Measurements from ENCODE around the gene UNC13A.
A peak's percentile ranks its signal among the peaks of the same experiment; 100 is the strongest.

The UNC13A gene

DNA sequence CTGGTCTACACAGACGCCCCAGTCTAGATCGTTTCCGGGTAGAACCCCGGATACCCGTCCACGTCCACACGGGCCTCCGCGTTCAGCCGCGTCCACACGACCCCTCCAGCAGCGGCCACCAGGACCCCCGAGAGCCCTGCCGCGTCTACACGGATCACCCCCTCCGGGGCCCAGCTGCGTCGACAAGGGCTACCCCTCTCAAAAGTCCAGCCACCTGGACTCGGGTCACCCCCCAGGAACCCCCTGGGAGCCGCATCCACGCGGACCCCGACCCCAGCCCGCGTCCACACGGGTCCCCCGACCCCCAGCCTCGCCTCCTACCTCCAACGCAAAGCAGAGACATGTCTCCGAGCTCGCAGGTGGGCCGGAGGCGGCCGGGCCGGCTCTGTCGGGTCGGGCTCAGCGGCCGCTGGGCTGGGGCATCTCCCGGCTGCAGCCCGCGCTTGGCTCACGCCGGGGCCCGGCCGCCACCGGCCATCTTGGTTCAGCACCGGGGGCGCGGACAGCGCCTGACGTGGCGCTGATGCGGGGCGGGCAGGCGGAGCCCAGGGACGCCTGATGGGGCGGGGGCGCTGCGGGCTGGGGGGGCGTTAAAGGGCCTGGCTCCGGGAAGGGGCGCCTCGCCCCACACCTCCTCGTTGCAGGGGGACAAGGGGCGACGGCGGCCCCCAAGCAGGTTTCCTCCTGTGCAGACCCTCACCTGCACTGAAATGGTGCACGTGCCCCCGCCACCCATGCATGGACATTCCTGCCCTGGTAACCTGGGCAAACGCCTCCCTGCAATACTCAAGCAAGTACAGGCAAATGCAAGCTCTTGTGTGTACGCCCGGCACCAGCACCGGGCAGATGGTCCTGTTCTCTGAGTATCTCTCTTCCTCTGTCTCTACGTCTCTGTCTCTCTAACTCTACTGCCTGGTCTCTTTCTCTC, at the start of gene UNC13A:
Gene UNC13A, minus strand, starts transcription at position 498 of the 928 bp plus-strand sequence. Its CDS starts 155 bp downstream, at position 343.
- peak; percentile 15 for DNase-seq (ENCODE audit: low read depth)

DNA sequence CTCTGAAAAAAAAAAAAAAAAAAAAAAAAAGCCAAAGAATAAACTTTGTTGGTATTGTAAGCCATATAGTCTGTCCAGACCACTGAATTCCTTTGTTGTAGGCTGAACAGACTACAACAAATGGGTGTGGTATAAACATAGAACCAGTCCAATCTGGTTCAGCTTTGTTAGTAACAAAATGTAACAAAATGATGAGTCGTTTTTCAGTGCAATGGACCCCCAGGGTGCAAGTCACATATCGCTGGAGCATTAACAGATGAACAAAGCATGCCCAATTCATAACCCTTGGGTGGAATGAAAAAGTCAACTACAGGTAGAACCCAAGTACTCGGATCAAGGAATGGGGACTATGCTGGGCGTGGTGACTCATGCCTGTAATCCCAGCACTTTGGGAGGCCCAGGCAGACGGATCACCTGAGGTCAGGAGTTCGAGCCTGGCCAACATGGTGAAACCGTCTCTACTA, 49.6 kb upstream of the UNC13A start:
- no peak for DNase-seq (ENCODE audit: low read depth)

DNA sequence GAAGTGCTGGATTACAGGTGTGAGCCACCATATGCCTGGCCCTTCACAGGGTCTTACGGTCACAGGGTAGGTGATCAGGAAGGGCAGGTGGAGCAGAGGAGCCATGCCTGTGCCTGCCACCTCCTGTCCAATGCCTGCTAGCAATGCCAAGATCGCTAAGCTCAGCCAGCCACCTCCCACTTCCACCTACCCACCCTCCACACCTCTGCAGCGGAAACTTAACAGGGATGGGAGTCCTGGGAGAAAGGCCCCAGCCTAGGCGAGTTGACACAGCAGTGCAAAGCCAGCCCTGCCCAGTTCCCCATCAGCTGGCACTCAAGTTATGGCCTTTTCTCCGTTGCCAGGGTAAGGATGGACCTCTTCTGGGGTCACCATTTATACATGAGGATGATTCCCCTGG, 47.3 kb upstream of the UNC13A start:
- DNase-seq (ENCODE audit: low read depth) = no peak

DNA sequence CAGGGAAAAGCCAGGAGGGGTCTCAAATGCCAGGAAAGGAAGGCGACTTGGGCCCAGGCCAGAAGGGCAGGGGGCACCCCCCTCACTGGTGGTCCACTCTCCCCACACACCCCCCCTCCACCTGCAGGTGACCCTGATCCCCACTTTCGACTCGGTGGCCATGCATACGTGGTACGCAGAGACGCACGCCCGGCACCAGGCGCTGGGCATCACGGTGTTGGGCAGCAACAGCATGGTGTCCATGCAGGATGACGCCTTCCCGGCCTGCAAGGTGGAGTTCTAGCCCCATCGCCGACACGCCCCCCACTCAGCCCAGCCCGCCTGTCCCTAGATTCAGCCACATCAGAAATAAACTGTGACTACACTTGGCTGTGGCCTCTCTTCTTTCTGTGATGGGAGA, 46.0 kb upstream of the UNC13A start:
- no peak for DNase-seq (ENCODE audit: low read depth)

DNA sequence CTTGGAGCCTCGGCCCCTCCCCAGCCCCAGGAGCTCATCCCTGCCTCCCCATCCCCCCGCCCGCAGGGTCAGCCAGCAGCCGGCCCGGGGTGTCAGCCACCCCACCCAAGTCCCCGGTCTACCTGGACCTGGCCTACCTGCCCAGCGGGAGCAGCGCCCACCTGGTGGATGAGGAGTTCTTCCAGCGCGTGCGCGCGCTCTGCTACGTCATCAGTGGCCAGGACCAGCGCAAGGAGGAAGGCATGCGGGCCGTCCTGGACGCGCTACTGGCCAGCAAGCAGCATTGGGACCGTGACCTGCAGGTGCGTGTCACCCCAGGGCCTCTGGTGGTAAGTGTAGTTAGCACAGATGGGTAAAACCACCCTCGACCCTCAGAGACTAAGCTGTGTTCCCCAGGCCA, 45.0 kb upstream of the UNC13A start:
- no peak for DNase-seq (ENCODE audit: low read depth)

DNA sequence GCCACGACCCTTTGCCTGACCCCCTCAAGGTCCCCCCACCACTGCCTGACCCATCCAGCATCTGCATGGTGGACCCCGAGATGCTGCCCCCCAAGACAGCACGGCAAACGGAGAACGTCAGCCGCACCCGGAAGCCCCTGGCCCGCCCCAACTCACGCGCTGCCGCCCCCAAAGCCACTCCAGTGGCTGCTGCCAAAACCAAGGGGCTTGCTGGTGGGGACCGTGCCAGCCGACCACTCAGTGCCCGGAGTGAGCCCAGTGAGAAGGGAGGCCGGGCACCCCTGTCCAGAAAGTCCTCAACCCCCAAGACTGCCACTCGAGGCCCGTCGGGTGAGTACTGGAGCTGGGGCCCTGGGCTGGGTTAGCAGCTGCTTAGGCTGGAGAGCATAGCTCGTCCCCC, 39.7 kb upstream of the UNC13A start:
- no peak for DNase-seq (ENCODE audit: low read depth)

DNA sequence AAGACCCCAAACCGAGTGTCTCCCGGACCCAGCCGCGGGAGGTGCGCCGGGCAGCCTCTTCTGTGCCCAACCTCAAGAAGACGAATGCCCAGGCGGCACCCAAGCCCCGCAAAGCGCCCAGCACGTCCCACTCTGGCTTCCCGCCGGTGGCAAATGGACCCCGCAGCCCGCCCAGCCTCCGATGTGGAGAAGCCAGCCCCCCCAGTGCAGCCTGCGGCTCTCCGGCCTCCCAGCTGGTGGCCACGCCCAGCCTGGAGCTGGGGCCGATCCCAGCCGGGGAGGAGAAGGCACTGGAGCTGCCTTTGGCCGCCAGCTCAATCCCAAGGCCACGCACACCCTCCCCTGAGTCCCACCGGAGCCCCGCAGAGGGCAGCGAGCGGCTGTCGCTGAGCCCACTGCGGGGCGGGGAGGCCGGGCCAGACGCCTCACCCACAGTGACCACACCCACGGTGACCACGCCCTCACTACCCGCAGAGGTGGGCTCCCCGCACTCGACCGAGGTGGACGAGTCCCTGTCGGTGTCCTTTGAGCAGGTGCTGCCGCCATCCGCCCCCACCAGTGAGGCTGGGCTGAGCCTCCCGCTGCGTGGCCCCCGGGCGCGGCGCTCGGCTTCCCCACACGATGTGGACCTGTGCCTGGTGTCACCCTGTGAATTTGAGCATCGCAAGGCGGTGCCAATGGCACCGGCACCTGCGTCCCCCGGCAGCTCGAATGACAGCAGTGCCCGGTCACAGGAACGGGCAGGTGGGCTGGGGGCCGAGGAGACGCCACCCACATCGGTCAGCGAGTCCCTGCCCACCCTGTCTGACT, 39.0 kb upstream of the UNC13A start:
- DNase-seq (ENCODE audit: low read depth) = no peak

DNA sequence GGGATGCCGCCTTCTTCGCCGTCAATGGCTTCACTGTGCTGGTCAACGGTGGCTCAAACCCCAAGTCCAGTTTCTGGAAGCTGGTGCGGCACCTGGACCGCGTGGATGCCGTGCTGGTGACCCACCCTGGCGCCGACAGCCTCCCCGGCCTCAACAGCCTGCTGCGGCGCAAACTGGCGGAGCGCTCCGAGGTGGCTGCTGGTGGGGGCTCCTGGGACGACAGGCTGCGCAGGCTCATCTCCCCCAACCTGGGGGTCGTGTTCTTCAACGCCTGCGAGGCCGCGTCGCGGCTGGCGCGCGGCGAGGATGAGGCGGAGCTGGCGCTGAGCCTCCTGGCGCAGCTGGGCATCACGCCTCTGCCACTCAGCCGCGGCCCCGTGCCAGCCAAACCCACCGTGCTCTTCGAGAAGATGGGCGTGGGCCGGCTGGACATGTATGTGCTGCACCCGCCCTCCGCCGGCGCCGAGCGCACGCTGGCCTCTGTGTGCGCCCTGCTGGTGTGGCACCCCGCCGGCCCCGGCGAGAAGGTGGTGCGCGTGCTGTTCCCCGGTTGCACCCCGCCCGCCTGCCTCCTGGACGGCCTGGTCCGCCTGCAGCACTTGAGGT, 38.1 kb upstream of the UNC13A start:
- DNase-seq (ENCODE audit: low read depth) = no peak

DNA sequence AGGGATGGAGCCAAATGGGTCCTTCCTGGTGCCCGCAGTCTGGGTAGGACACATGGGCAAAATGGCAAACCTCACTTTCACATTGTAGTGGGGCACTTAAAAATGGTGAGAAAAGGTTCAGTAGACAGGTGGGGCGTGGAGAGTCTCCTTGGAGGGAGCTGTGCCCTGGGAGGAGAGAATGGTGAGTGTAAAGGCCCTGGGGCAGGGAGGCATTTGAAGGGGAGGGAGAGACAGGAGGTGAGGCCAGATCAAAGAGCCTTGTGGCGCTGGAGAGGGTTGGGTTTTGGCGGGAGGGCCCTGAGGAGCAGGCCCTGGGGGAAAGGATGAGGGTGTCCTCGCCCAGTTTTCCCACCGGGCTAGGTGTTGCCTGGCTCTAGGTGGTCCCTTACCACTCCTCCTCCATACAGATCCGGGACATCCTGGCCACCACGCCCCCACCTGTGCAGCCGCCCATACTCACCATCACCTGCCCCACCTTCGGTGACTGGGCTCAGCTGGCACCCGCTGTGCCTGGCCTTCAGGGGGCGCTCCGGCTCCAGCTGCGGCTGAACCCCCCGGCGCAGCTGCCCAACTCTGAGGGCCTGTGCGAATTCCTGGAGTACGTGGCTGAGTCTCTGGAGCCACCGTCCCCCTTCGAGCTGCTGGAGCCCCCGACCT, 37.4 kb upstream of the UNC13A start:
- no peak for DNase-seq (ENCODE audit: low read depth)

DNA sequence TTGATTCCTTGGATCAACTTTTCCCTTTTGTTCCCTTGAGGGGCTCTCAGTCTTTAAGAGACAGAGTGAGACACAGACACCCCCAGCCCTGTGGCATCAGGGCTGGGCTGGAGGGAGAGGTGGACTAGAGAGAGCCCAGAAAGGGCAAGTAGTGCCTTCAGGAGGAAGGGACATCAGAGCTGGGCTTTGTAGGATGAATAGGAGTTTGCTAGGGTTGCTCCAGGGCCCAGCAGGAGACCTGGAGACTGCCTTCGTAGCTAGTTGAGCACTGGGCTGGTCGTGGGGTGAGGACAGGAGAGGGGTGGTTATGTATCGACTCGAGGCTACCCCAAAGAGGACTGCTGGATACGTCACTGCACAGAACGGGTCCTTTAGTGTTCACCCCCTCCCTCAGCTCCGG, 36.5 kb upstream of the UNC13A start:
- DNase-seq (ENCODE audit: low read depth) = no peak

DNA sequence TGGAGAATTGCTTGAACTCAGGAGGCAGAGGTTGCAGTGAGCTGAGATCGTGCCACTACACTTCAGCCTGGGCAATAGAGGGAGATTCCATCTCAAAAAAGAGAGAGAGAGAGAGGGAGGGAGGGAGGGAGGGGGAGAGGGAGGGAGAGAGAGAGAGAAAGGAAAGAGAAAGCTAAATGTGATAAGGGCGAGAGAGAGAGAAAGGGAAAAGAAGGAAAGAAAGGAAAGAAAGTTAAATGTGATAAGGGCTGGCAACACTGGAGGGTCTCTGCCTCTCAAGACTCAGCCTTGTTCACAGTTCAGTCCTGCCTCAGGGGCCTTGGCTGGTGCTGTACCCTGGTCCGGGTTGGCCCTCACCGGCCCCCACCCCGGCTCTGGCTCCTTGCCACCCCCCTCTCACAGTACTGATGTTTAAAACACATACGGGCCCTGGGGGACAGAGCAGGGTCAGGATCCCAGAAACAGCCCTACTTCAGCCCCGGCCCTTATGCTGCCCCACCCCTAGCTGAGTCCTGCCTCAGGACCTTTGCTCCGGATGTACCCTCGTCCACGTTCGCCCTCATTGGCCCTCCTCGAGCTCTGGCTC, 34.6 kb upstream of the UNC13A start:
- no peak for DNase-seq (ENCODE audit: low read depth)

DNA sequence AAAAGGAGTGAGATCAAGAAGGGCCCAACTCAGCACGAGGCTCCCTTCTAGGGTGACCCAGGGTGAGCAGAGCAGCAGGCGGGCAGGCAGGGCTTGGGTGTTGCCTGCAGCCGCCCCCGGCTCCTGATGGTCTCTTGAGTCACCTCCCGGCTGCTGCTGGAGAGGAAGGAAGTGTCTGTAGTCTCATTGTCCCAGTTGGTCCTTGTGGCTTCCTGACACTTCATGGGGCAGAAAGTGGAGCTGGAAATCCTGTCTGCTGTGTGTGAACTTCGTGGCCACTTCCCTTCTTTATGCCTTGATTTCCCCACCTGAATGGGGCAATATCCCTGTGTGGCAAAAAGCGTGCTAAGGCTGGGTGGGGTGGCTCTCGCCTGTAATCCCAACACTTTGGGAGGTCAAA, 33.7 kb upstream of the UNC13A start:
- no peak for DNase-seq (ENCODE audit: low read depth)

DNA sequence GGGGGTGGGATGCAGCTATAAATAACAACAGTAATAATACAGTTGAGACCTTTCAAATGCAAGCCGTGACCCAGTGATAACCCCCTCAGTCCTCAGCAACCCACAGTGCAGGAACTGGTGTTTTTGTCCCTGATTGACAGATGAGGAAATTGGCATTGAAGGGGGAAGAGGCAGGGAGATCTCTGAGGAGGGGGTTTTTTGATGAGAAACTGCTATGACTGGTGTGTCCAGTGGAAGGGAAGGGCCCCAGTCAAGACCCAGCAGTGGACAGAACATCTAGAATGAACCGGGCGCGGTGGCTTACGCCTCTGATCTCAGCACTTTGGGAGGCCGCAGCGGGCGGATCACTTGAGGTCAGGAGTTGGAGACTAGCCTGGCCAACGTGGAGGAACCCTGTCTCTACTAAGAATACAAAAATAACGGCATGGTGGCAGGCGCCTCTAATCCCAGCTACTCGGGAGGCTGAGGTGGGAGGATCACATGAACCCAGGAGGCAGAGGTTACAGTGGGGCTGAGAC, 33.0 kb upstream of the UNC13A start:
- no peak for DNase-seq (ENCODE audit: low read depth)

DNA sequence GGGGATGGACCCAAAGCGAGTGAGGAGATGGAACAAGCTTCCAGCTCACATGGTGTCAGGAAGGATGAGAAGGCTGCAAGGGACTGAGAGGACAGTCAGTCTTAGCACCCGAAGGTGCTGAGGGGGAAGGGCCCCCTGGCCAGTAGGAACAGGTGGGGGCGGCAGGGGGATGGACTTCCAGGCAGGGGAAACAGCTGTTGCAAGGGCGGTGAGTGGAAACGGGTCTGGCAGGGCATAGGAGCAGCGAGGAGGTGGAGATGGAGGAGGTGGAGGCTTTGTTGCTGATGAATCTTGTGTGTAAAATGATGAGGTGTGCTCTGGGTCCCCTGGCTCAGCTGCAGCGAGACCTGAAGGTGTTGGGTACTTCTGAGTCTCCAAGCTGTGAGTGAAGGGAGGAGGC, 32.3 kb upstream of the UNC13A start:
- no peak for DNase-seq (ENCODE audit: low read depth)

DNA sequence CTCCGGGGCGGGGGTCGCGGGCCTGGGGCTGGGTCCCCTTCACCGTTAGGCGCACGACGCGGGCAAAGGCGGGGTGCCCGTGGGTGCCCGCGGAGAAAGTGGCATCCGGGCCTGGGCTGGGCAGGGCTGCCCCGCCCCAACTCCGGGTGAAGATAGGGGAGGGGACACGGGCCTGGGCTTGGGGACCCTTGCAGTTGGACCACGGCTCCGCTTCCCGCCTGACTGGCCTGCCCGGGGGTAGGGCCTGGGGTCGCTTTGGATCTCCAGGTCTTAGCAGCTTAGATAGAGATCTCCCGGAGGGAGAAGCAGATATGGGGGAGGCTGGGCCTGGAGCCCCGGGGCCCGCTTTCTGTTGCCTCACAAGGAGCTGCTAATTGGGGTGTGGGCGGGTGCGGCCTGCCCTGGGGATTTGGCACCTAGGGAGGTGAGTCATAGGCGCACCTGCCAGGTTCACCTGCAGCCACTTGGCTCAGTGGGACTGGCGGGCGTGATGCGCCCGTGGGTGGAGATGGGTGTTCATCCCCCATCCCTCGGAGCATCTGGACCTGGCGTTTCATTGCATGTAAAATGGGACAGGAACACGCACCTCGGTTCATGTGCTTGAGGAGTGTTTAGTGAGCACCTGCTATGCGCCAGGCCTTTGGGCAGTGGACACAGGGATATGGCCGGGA, 31.7 kb upstream of the UNC13A start:
- DNase-seq (ENCODE audit: low read depth) = peak; percentile 24

DNA sequence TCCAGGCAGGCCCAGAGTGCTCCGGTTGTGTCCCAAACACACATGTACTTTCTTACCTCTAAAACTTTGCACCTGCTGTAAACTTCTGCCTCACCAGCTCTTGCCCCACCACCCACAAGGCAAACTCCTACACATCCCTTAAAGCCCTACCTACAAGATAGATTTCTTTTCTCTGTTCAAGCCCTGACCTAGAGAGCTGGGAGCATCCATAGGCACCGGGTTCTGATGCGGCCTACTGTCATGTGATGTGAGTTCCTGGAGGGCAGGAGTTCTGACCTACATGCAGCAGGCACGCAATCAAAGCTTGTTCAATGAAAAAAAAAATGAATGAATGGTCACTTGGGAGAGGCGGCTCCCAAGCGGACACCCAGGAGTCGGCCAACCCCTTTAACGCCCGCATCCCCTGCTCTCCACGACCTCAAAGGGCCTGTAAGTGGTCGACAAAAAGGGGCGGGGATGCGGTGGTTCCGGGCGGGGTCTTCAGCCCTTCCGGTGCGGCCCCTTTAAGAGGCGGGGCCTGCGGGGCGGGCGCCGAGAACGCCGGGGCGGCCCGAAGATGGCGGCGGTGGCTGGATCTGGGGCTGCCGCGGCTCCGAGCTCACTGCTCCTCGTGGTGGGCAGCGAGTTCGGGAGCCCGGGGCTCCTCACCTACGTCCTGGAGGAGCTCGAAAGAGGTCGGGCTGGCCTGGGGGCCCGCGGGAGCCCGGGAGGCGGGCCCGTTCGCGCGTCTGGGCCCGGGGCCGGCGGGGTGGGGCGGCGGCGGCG, 31.0 kb upstream of the UNC13A start, which contains the start of gene MAP1S:
Gene MAP1S, plus strand, starts transcription at position 534 of the 765 bp plus-strand sequence. Its CDS starts 23 bp downstream, at position 557.
- peak; percentile 56 for DNase-seq (ENCODE audit: low read depth)

DNA sequence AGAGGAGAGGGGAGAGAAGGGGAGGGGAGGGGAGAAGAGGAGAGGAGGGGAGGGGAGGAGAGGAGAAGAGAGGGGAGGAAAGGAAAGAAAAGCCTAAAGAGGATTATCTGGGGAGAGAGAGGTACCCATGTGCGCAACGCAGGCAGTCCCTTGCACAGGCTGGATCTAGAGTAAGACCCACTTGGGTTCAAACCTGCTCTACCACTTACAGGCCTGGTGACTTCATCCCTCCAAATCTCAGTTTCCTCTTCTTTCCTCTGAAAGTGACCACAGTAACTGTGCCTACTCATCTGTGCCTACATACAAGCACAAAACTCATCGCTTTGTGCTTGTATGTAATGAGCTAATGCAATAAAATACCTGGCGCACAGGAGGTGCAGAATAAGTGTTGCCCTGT, 30.4 kb upstream of the UNC13A start:
- no peak for DNase-seq (ENCODE audit: low read depth)

DNA sequence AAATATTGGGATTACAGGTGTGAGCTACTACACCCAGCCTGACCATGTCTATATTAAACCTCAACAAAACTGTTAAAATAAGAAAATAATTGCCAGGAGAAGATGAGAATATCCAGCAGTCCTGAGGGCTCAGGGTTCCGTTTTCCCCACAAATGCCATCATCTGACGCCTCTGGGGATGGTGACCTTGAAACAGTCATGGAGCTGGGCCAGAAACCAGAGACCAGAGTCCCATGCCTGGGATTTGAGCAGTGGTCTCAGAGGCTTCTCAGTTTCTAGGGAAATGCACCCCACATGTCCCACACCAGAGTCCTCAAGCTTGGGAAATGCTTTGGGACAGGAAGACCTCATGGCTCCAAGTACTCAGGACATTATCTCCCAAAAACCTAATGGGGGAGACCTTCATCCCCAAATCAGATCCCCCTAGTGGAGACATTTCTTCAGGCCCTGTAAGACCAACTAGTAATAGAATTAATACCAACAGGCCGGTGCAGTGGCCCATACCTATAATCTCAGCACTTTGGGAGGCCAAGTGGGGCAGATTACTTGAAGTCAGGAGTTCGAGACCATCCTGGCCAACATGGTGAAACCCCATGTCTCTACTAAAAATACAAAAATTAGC, 28.3 kb upstream of the UNC13A start:
- DNase-seq (ENCODE audit: low read depth) = no peak

DNA sequence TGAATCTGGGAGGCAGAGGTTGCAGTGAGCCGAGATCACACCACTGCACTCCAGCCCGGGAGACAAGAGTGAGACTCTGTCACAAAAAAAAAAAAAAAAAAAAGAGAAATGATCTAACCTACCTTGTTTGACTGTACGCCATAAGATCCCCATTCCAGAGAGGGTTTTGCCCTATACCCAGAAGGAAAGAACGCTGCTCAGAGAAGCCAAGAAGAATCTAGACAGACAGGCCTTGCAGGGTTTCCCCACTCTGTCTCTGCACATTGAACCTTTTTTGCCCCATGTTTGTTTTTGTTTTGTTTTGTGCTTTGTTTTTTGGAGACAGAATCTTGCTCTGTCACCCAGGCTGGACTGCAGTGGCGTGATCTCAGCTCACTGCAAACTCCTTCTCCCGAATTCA, 23.7 kb upstream of the UNC13A start:
- DNase-seq (ENCODE audit: low read depth) = no peak

All from activated T-helper 9 cell treated with anti-CD3 and anti-CD28 coated beads, Interleukin-2, amount 50 U/mL, for 16 hours (primary cell).